HepG2 (cell line): ENCODE measurements around the gene CNTROB. TPM values are rescaled to one million over a fixed set of nuclear protein-coding genes. Genes with fewer than 3 reads are reported as not detected.

Source experiments
- ATAC-seq: fragments of 200-7000 bp; cut with Tn5 transposase; 3 replicates; pipeline ENCODE4 v1.9.1; 2020; ENCODE audit warnings: mild to moderate bottlenecking, moderate library complexity
- BruUV-seq: library from RNA; stranded (reverse); fragments of 400-500 nt; replicated peaks from 2 replicates; lab custom pipeline; 2021; lab: Mats Ljungman, UMichigan
- CTCF ChIA-PET: fragments of 300-600 bp; formaldehyde crosslinking; extraction: SDS; loops from one replicate; lab custom pipeline; 2021; ENCODE audit warnings: low total read pairs, inconsistent platforms, low intra/inter-chr PET ratio; lab: Yijun Ruan, JAX
- POLR2A ChIA-PET: fragments of 350-600 bp; sonication (Branson Sonifier 250); formaldehyde crosslinking; loops from one replicate; lab custom pipeline; 2020; ENCODE audit warnings: antibody characterized with exemption, inconsistent platforms; lab: Yijun Ruan, JAX
- DNase-seq: peaks from one replicate; pipeline ENCODE4 v3.0.0-alpha.2; 2015; ENCODE audit warnings: low spot score
- FAIRE-seq: peaks from 3 replicates; lab custom pipeline; 2011; peaks lifted over from hg19 to GRCh38; lab: Jason Lieb, UNC
- H2AFZ ChIP-seq: one replicate; pipeline ENCODE4 v1.6.1; 2011; ENCODE audit warnings: low read length, inconsistent platforms
- H3K27ac ChIP-seq: fragments of 300-600 bp; 3 replicates; pipeline ENCODE4 v1.8.0; 2011; ENCODE audit warnings: mixed run types, mild to moderate bottlenecking, mixed read lengths, low read length, inconsistent platforms; ENCODE audit not compliant: insufficient read depth; ENCODE audit errors: extremely low read length
- H3K27me3 ChIP-seq, 2 experiments: fragments of 200-600 bp in 1 of 2; 2 replicates in 1 of 2; 3 replicates in 1 of 2; pipeline versions ENCODE4 v1.6.0 to v1.8.0; 2011; ENCODE audit warnings: low read length in 2 of 2, mild to moderate bottlenecking in 2 of 2, moderate library complexity in 2 of 2, inconsistent platforms in 1 of 2; ENCODE audit not compliant: insufficient read depth in 2 of 2, control insufficient read depth in 1 of 2
- H3K36me3 ChIP-seq, 2 experiments: fragments of 200-600 bp in 1 of 2; replicated peaks in 1 of 2; 2 replicates in 1 of 2; 3 replicates in 1 of 2; pipeline versions ENCODE4 v1.5.1 to v1.8.0; 2011; ENCODE audit warnings: low read length in 2 of 2, inconsistent platforms in 1 of 2; ENCODE audit not compliant: insufficient read depth in 2 of 2, control insufficient read depth in 1 of 2
- H3K4me1 ChIP-seq: 2 replicates; pipeline ENCODE4 v1.5.1; 2012; ENCODE audit warnings: low read length, inconsistent platforms; ENCODE audit not compliant: insufficient read depth
- H3K4me2 ChIP-seq: 2 replicates; pipeline ENCODE4 v1.6.0; 2011; ENCODE audit warnings: low read depth, low read length, inconsistent platforms
- H3K4me3 ChIP-seq, 3 experiments: fragments of 200-600 bp in 1 of 3; sonication (generic), shearing (Covaris generic) in 1 of 3; replicated peaks in 1 of 3; 2 replicates each; pipeline ENCODE4 v1.5.1; 2011 to 2016; ENCODE audit warnings: low read length in 3 of 3, inconsistent platforms in 2 of 3, low read depth in 2 of 3, mild to moderate bottlenecking in 2 of 3, control low read depth in 1 of 3, mixed read lengths in 1 of 3; ENCODE audit not compliant: insufficient read depth in 1 of 3
- H3K79me2 ChIP-seq: one replicate; pipeline ENCODE4 v1.6.1; 2011; ENCODE audit warnings: low read length, inconsistent platforms; ENCODE audit not compliant: insufficient read depth
- H3K9ac ChIP-seq: 2 replicates; pipeline ENCODE4 v1.6.0; 2011; ENCODE audit warnings: mild to moderate bottlenecking, low read depth, low read length, inconsistent platforms; ENCODE audit not compliant: insufficient read depth
- H3K9me3 ChIP-seq: 2 replicates; pipeline ENCODE4 v1.5.1; 2012; ENCODE audit warnings: mild to moderate bottlenecking, low read length
- H4K20me1 ChIP-seq: 2 replicates; pipeline ENCODE4 v1.6.0; 2011; ENCODE audit warnings: inconsistent platforms, mild to moderate bottlenecking, low read length, moderate library complexity; ENCODE audit not compliant: insufficient read depth
- AHR ChIP-seq: IDR thresholded peaks from 2 replicates; pipeline ENCODE4 v1.6.1; 2018; ENCODE audit warnings: missing genetic modification reagents, missing compliant biosample characterization
- ELF4 ChIP-seq: sonication (generic); formaldehyde crosslinking; IDR thresholded peaks from 2 replicates; pipeline ENCODE4 v1.5.0; 2020; ENCODE audit warnings: missing genetic modification reagents, mild to moderate bottlenecking, moderate library complexity, borderline replicate concordance
- NRL ChIP-seq: sonication (generic); formaldehyde crosslinking; IDR thresholded peaks from 2 replicates; pipeline ENCODE4 v1.5.0; 2020; ENCODE audit warnings: missing genetic modification reagents, mild to moderate bottlenecking, moderate library complexity, borderline replicate concordance
- SIN3A ChIP-seq: IDR thresholded peaks from 2 replicates; pipeline ENCODE4 v1.6.1; 2011; ENCODE audit warnings: low read depth, mild to moderate bottlenecking, control low read depth, low read length, borderline replicate concordance
- SRF ChIP-seq: IDR thresholded peaks from 2 replicates; pipeline ENCODE4 v1.6.1; 2011; ENCODE audit warnings: mild to moderate bottlenecking, low read depth, low read length, moderate library complexity
- TERF1 ChIP-seq: sonication (generic); formaldehyde crosslinking; IDR thresholded peaks from 2 replicates; pipeline ENCODE4 v1.8.0; 2022; ENCODE audit warnings: mild to moderate bottlenecking, missing genetic modification reagents, moderate library complexity
- TRAFD1 ChIP-seq: sonication (generic); formaldehyde crosslinking; IDR thresholded peaks from 2 replicates; pipeline ENCODE4 v1.5.1; 2020; ENCODE audit warnings: missing genetic modification reagents, mild to moderate bottlenecking, borderline replicate concordance
- ZKSCAN8 ChIP-seq: IDR thresholded peaks from 2 replicates; pipeline ENCODE4 v1.6.1; 2016; ENCODE audit warnings: borderline replicate concordance, missing genetic modification reagents, missing compliant biosample characterization
- ZNF451 ChIP-seq: sonication (generic); formaldehyde crosslinking; IDR thresholded peaks from 2 replicates; pipeline ENCODE4 v1.5.0; 2020; ENCODE audit warnings: mild to moderate bottlenecking, missing genetic modification reagents
- ZNF552 ChIP-seq: sonication (generic); formaldehyde crosslinking; IDR thresholded peaks from 2 replicates; pipeline ENCODE4 v1.9.0; 2022; ENCODE audit warnings: missing genetic modification reagents, mild to moderate bottlenecking, borderline replicate concordance
- ZNF646 ChIP-seq: sonication (generic); formaldehyde crosslinking; IDR thresholded peaks from 2 replicates; pipeline ENCODE4 v1.9.0; 2021; ENCODE audit warnings: mild to moderate bottlenecking, missing genetic modification reagents
- ZNF766 ChIP-seq: sonication (generic); formaldehyde crosslinking; IDR thresholded peaks from 2 replicates; pipeline ENCODE4 v1.5.0; 2020; ENCODE audit warnings: missing genetic modification reagents, borderline replicate concordance
- ZSCAN9 ChIP-seq: IDR thresholded peaks from 2 replicates; pipeline ENCODE4 v1.6.1; 2016; ENCODE audit warnings: borderline replicate concordance
- in situ Hi-C: cut with HindIII; loops from 2 replicates; pipeline ENCODE4 v1.10.0; 2017; ENCODE audit warnings: low pct_unique_long_range_greater_than_20kb; ENCODE audit not compliant: extremely low pct_ligation_motif_present
- intact Hi-C: fragments of 100-400 bp; cut with micrococcal nuclease; formaldehyde crosslinking; loops from one replicate; pipeline ENCODE4 v1.10.0; 2022; ENCODE audit not compliant: unreplicated experiment
- polyA plus RNA-seq, 8 experiments: library from polyadenylated mRNA; depleted of rRNA in 3 of 8; stranded (reverse) in 7 of 8; unstranded in 1 of 8; fragments of >200 nt; fragmentation: Illumina TruSeq in 4 of 8; extraction: Trizol in 4 of 8; gene quantifications; 2 replicates each; pipeline versions ENCODE4 v1.2.1 to v1.2.3, GENCODE V29; 2011 to 2016; ENCODE audit warnings: low read depth in 4 of 8, missing spikeins in 1 of 8, mixed read lengths in 1 of 8; ENCODE audit not compliant: insufficient read depth in 1 of 8
- total RNA-seq, 5 experiments: library from RNA; depleted of rRNA; stranded (reverse); fragments of >200 nt; fragmentation: Illumina TruSeq; extraction: Trizol; gene quantifications; 2 replicates each; pipeline ENCODE4 v1.2.3, GENCODE V29; 2016; ENCODE audit warnings: low read depth in 1 of 5

CNTROB gene
- total and polyA plus RNA-seq, 2 of the 13 experiments (the other 11 are each of a cell fraction or from before 2014, with no cell fraction given) = 21.2 to 24.1 TPM

DNA sequence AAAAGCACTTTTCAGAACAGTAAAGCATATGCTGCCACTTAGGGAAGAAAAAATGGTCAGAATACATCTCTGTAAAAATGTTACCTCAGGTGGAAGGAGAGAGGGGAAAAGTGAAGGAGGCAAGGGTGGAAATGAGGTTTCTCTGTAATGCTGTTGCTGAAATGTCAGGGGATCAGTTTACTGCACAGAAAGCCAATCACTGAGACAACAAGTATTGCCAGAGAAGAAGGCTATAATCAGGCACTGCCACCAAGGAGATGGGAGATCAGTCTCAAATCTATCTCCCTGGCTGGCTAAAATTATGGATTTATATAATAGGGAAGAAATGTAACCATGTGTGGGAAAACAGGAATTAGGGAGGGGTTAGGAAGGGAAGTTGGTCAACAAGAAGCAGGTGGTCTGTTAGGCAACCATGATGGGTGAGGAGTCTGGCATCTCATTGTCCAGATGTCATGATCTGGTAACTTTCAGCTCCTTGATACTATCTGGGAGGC is 42.7 kb downstream of the CNTROB start:
- ATAC-seq (no peak), FAIRE-seq (no peak), DNase-seq (no peak)
- Histone ChIP-seq H2AFZ (no peak overlapping the region), H4K20me1 (no peaks in the 10 kb centered on the region), H3K9me3 (peaks cover 18% of the 10 kb centered on the region), H3K4me2 (no peak overlapping the region), H3K27ac (no peak overlapping the region), H3K9ac (no peak overlapping the region), H3K79me2 (no peaks in the 10 kb centered on the region), H3K4me1 (peaks cover 13% of the 10 kb centered on the region), H3K4me3 (no peak overlapping the region), H3K36me3 (no peaks in the 10 kb centered on the region), H3K27me3 (peaks cover 0 to 10% of the 10 kb centered on the region in 2 experiments; a peak in 2 of 5 replicates)
- ChIA-PET POLR2A (no interaction called here), CTCF (no interaction called here)
- TF ChIP-seq ZKSCAN8 (no peak), ZSCAN9 (no peak), ZNF451 (CRISPR knock-in tag) (no peak), SIN3A (no peak), TRAFD1 (CRISPR knock-in tag) (no peak), ZNF646 (no peak), AHR (no peak), SRF (no peak), ELF4 (CRISPR knock-in tag) (no peak), TERF1 (CRISPR knock-in tag) (no peak), ZNF552 (CRISPR knock-in tag) (no peak), ZNF766 (CRISPR knock-in tag) (no peak), NRL (CRISPR knock-in tag) (no peak)
- intact Hi-C loops (no loop called here), in situ Hi-C loops (no loop called here)
- no TSS peak for BruUV-seq
